Measurements from ENCODE around the gene COPB2. TPM values are rescaled to one million over a fixed set of nuclear protein-coding genes. Genes with fewer than 3 reads are reported as not detected.

COPB2 gene
- polyA plus RNA-seq, 1 donor, result 78.9 TPM

DNA sequence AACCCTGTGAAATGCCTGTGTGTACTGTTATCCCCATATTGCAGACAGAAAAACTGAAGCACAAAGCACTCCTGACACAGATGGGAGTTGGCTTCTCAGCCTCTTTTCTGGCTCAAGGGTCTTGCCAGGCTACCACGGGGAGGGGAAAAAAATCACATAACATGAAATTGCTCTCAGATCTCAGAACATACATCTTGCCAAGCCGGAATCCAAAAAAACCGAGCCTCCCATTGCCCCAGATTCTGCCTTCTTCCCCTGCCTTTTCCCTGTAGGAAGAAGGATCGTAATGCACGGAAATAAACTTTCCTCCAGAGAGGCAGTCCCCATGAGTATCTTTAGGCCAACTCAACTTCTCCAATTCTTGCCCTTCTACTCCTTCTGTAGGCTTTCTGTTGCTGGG, 62.2 kb downstream of the COPB2 start:
- no peak for DNase-seq

DNA sequence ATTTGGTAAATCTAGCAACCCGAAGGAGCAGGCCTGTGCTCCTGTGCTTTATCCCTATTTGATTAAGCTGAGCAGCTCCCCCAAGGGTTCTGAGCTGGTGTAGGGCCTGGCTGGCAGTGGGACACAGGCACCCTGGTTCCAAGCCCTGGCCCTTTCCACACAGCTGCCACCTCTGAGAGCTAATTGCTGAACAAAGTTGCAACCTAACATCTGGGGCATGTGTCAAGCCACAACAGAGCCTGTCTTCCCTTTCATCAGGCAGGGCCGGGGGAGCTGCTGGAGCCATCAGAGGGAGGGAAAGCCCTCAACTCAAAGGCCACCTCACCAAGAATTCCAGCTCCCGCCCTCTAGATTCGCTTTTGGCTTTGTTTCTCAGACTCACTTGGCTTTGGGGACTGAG, 62.7 kb downstream of the COPB2 start:
- DNase-seq, result no peak

DNA sequence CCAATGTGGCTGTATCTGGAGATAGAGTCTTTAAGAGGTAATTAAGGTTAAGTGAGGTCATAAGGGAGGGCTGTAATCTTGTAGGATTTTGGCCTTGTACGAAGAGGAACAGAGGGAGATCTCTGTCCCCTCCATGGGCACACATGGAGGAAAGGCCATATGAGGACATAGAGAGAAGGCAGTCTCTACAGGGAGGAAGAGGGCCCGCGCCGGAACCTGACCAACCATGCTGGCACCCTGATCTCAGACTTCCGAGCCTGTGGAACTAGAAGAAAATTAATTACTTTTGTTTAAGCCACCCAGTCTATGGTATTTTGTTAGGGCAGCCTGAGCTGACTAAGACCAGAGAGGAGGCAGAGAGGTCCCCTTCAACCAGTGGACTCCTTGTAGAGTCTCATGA, 63.3 kb downstream of the COPB2 start:
- no peak for DNase-seq

DNA sequence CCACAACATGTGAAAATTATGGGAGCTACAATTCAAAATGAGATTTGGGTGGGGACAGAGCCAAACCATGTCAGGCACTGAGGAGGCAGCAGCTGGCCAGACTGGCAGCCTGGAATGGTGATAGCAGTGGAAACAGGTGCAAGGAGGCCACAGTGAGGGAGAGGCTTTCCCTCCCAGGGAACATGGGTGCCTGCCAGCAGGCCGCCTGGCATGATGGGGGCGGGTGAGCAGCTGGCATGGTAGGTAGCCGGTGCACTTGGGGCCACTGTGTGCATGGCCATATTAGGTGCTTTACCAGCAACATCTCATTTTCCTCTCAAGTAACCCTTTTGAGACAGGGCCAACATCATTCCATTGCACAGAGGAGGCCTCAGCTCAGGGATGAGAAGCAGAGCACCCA, 63.9 kb downstream of the COPB2 start:
- DNase-seq, result no peak

GRCh38 chr3:139324456-139324855, 65.0 kb downstream of the COPB2 start:
- DNase-seq, result no peak

- DNase-seq, result no peak
These were observed 66.3 kb downstream of the COPB2 start for GRCh38 chr3:139323146-139323545.

- DNase-seq, result no peak
These were observed 67.1 kb downstream of the COPB2 start for GRCh38 chr3:139322346-139322745.

DNA sequence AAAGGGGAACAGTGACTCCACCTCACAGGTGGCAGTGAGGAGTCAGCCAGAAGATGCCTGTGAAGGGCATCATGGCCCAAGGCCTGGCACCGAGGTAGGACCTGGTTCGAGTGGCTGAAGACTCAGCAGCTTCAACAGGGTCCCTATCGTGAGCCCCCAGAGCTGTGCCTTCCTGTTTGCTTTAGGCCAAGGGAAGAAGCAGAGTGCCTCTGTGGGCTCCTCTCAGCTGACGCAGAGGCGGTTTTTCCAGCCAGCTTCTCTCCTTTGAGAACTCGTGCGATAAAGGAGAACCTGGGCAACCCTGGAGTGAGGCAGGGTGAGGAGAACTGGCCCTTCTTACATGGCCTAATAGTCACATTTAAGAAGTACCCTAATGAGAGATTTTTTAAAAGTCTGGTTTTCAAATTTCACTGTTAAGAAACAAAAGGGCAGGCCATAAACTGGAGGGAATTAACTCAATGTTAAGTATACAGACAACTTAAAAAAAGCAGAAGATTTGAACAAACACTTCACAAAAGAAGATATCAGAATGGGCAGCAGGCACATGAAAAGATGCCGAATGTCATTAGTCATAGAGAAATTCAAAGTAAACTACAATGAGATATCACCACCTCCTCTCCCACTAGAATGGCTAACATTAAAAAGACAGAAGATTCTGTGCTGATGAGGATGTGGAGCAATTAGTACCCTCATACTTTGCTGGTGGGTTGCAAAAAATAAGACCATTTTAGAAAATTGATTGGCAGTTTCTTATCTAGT, 68.7 kb downstream of the COPB2 start:
- DNase-seq, result no peak

- DNase-seq, result no peak
These were observed 69.7 kb downstream of the COPB2 start for GRCh38 chr3:139319428-139320402.

DNA sequence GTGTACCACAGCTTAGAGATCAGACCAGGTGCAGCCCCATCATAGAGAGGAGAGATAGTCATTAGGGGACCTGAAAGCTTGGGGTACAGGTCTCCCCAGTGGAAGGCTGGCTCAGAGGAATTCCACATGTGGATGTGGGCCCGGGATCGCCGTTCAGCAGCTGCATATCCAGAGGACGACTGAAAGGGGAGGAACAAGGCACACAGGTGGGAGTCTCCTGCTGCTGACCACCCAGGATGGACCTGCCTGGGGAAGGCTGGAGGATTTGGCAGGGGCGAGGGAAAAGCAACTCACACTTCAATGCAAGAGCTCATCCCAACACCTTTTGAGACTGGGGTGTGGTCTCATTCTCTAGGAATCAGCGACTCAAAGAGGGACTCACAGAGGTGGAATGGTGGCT, 70.6 kb downstream of the COPB2 start:
- no peak for DNase-seq

- DNase-seq, result no peak
These were observed 71.0 kb downstream of the COPB2 start for GRCh38 chr3:139318431-139318816.

DNA sequence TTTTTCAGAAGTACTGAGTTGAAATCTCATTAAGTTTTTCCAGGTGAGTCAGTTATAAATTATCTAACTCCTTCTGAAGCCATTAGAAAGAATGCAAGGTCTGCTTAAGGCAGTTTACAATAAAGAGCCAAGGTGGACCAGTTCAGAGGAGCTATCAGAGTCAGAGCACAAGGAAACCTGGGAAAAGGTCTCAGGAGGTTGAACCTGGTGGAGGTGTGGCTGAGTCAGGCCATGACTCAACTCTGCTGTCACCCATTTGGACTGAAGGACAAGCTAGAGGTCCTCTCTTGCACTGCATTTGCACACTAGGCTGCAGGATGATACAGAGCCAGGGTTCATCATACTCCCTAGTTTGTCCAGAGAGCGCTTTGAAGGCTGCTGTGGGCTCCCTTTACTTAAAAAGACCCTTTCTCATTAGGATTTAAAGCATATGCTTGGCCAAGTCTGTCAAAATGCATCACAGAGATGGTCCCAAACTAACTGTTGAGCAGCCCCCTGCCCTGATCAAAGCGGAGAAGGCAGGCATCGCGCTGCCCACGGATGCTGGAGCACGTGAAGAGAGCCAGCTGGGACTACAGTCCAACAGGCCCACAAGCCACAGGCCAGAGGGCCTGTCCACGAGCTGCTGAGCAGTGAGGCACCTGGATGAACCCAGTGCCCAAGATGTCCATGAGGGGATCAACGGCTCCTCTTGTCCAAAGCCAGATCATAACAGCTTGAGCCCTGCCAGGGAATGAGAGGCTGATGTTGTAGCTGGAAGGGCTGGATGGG, 71.6 kb downstream of the COPB2 start:
- DNase-seq, result no peak

- DNase-seq, result no peak
These were observed 72.2 kb downstream of the COPB2 start for GRCh38 chr3:139317215-139317614.

DNA sequence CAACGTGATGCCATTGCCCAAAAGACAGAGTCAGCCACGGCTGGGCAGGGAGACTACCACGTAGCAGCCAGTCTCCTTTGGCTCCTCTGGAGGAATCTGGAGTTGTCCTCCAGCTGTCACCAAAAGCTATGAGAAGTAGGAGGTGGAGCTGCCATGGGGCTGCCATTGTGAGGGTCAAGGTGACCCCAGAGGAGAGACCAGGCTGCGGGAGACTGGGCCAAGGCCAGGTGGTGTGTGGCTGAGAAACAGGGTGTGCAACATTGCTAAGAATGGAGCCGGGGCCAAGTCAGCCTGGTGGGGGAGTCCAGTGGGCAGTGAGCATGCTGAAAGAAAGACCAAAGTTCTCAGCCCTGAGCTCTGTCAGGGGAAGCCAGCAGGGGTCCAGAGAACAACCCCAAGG, 75.5 kb downstream of the COPB2 start:
- no peak for DNase-seq

GRCh38 chr3:139312959-139313358, 76.5 kb downstream of the COPB2 start:
- DNase-seq, result no peak

- DNase-seq, result no peak
These were observed 77.0 kb downstream of the COPB2 start for GRCh38 chr3:139312416-139312815.

DNA sequence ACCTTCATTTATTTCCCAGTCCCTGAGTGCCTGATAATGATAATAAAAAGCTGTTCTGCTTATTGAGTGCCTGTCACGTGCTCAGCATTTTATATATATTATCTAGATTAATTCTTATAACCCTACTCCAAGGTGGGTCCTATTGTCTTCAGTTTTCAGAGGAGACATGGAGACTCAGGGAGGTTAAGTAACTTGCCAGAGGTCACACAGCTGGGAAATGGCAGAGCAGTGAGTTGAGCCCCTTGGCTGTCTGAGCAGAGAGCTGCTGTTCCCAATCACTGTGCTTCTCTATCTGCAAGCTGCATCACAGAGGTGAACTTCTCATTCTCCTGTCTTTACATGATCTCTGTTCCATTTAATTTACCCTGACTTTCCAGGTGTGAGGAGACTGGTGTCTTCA, 77.9 kb downstream of the COPB2 start:
- DNase-seq, result no peak

- DNase-seq, result no peak
These were observed 78.9 kb downstream of the COPB2 start for GRCh38 chr3:139310474-139310933.

- no peak for DNase-seq
These were observed 79.6 kb downstream of the COPB2 start for GRCh38 chr3:139309880-139310279.

- DNase-seq, result no peak
These were observed 80.3 kb downstream of the COPB2 start for GRCh38 chr3:139309061-139309591.

GRCh38 chr3:139308560-139308959, 80.9 kb downstream of the COPB2 start:
- no peak for DNase-seq

All from hindlimb muscle (tissue), 1 donor.